Measurements from ENCODE around the gene THRB. TPM values are rescaled to one million over a fixed set of nuclear protein-coding genes. Genes with fewer than 3 reads are reported as not detected.

Gene THRB
- polyA plus RNA-seq, 2 of the 4 experiments (the other 2 are of a cell fraction): 2.0 to 2.3 TPM

GRCh38 chr3:24136624-24137310 lies 357.9 kb downstream of the THRB start:
- ATAC-seq (no peak), FAIRE-seq (no peak), DNase-seq (ENCODE audit: low read depth in 1 of 2, low spot score in 1 of 2) (no peak)
- no peak overlapping the region for H3K4me2 ChIP-seq
- TF ChIP-seq ZFP36 (IDR thresholded peaks at IDR 0.05; ENCODE audit: borderline replicate concordance, partially characterized antibody) (no peak), CHD2 (IDR thresholded peaks at IDR 0.05; ENCODE audit: low read length, partially characterized antibody) (no peak), FOSB (CRISPR knock-in tag; IDR thresholded peaks at IDR 0.05) (no peak), USF2 (IDR thresholded peaks at IDR 0.05) (no peak), RAD21 (conservative IDR thresholded peaks at IDR 0.05 in 1 of 2, IDR thresholded peaks at IDR 0.05 in 1 of 2) (no peak), JUNB (IDR thresholded peaks at IDR 0.05) (no peak), BHLHE40 (IDR thresholded peaks at IDR 0.05; ENCODE audit: low read depth, low read length) (no peak), FOSL2 (IDR thresholded peaks at IDR 0.05) (no peak), FOSL2 (CRISPR knock-in tag; IDR thresholded peaks at IDR 0.05) (0 out of 2 replicates have a peak, but pooled peaks have one; percentile 15)
- no peak overlapping the region for H3K27ac ChIP-seq
- CTCF ChIA-PET: no interaction called here
- H3K4me1 ChIP-seq: peaks cover 21% of the 10 kb centered on the region; the same call in 2 of the 3 replicates
- no peaks in the 10 kb centered on the region for H3K9me3 ChIP-seq
- H3K4me3 ChIP-seq: no peak overlapping the region
- POLR2A ChIA-PET: no interaction called here

GRCh38 chr3:24135280-24135679 lies 359.4 kb downstream of the THRB start:
- H3K4me1 ChIP-seq: peaks cover 21% of the 10 kb centered on the region; the same call in 2 of the 3 replicates
- H3K9me3 ChIP-seq: no peaks in the 10 kb centered on the region
- TF ChIP-seq MAX (IDR thresholded peaks at IDR 0.05): no peak
- no peak for TF ChIP-seq CEBPB (IDR thresholded peaks at IDR 0.05)
- TF ChIP-seq POLR2A (IDR thresholded peaks at IDR 0.05; ENCODE audit: low read length): no peak
- no peak for TF ChIP-seq BHLHE40 (IDR thresholded peaks at IDR 0.05; ENCODE audit: low read depth, low read length)
- TF ChIP-seq HMGXB4 (CRISPR knock-in tag; IDR thresholded peaks at IDR 0.05; ENCODE audit: borderline replicate concordance): no peak
- TF ChIP-seq PBX3 (IDR thresholded peaks at IDR 0.05): no peak
- no peak for TF ChIP-seq CTCF (IDR thresholded peaks at IDR 0.05)
- no peak for TF ChIP-seq HEYL (CRISPR knock-in tag; IDR thresholded peaks at IDR 0.05)
- no peak for TF ChIP-seq JUNB (IDR thresholded peaks at IDR 0.05)
- no peak for TF ChIP-seq RARB (CRISPR knock-in tag; IDR thresholded peaks at IDR 0.05)
- no peak for TF ChIP-seq RAD21 (conservative IDR thresholded peaks at IDR 0.05 in 1 of 2, IDR thresholded peaks at IDR 0.05 in 1 of 2)
- no peak for TF ChIP-seq CBX8 (IDR thresholded peaks at IDR 0.05)
- no peak for TF ChIP-seq REST (IDR thresholded peaks at IDR 0.05)
- TF ChIP-seq HDAC2 (IDR thresholded peaks at IDR 0.05): no peak
- no peak for TF ChIP-seq NPAS2 (CRISPR knock-in tag; IDR thresholded peaks at IDR 0.05; ENCODE audit: borderline replicate concordance)
- TF ChIP-seq CHD4 (IDR thresholded peaks at IDR 0.05; ENCODE audit: borderline replicate concordance): no peak
- TF ChIP-seq POLR2AphosphoS2 (conservative IDR thresholded peaks at IDR 0.05; ENCODE audit: low read length): no peak
- TF ChIP-seq CHD2 (IDR thresholded peaks at IDR 0.05; ENCODE audit: low read length, partially characterized antibody): no peak
- no peak for TF ChIP-seq HOXA7 (CRISPR knock-in tag; IDR thresholded peaks at IDR 0.05)
- ATAC-seq: no peak; a peak in 1 of 6 replicates
- CTCF ChIA-PET: no interaction called here
- DNase-seq (ENCODE audit: low read depth in 1 of 2, low spot score in 1 of 2): peak in 1 of 2 experiments; percentile 29
- H3K4me2 ChIP-seq: 0 out of 3 replicates have a peak overlapping the region, but pooled peaks have one; percentile 7
- no peak for FAIRE-seq
- H3K4me3 ChIP-seq: no peak overlapping the region
- 42% methylated on average over 2 of the region's 2 CpGs for WGBS (ENCODE audit: missing lambda C conversion rate)
- POLR2A ChIA-PET: no interaction called here
- no peak overlapping the region for H3K27ac ChIP-seq
